PC-3 (cell line): ENCODE measurements around the gene SLC10A7. TPM values are rescaled to one million over a fixed set of nuclear protein-coding genes. Genes with fewer than 3 reads are reported as not detected.

Source experiments
- ATAC-seq: fragments of 200-7000 bp; cut with Tn5 transposase; 2 replicates; pipeline ENCODE4 v1.9.1; 2020; ENCODE audit warnings: mild to moderate bottlenecking, moderate library complexity
- BruUV-seq: library from RNA; stranded (reverse); fragments of 400-500 nt; replicated peaks from 2 replicates; lab custom pipeline; 2021; lab: Mats Ljungman, UMichigan
- CTCF ChIA-PET: fragments of 300-600 bp; sonication (Branson Sonifier 250); formaldehyde crosslinking; loops from one replicate; lab custom pipeline; 2022; ENCODE audit warnings: antibody characterized with exemption; lab: Charles Lee
- POLR2A ChIA-PET: fragments of 300-600 bp; sonication (Branson Sonifier 250); formaldehyde crosslinking; loops from one replicate; lab custom pipeline; 2022; ENCODE audit warnings: antibody characterized with exemption; ENCODE audit not compliant: unreplicated experiment; lab: Charles Lee
- DNase-seq: peaks from one replicate; pipeline ENCODE4 v3.0.0-alpha.2; 2015
- H2AFZ ChIP-seq: fragments of 300-600 bp; sonication (generic); 2 replicates; pipeline ENCODE4 v1.6.0; 2016; ENCODE audit warnings: antibody characterized with exemption, low read length
- H3F3A ChIP-seq: fragments of 300-600 bp; sonication (generic); one replicate; pipeline ENCODE4 v1.6.0; 2017; ENCODE audit warnings: antibody characterized with exemption, low read length, control low read depth, mild to moderate bottlenecking; ENCODE audit not compliant: unreplicated experiment
- H3K27ac ChIP-seq: fragments of 300-600 bp; sonication (generic); 2 replicates; pipeline ENCODE4 v1.5.1; 2016; ENCODE audit warnings: mild to moderate bottlenecking, low read length
- H3K27me3 ChIP-seq: fragments of 300-600 bp; sonication (generic); 2 replicates; pipeline ENCODE4 v1.6.1; 2016; ENCODE audit warnings: low read length, mixed read lengths
- H3K36me3 ChIP-seq: fragments of 300-600 bp; sonication (generic); 2 replicates; pipeline ENCODE4 v1.6.1; 2016; ENCODE audit warnings: low read depth, mixed run types, low read length, mixed read lengths
- H3K4me1 ChIP-seq: fragments of 300-600 bp; sonication (generic); 2 replicates; pipeline ENCODE4 v1.5.1; 2016; ENCODE audit warnings: low read length; ENCODE audit not compliant: insufficient read depth
- H3K4me2 ChIP-seq: fragments of 300-600 bp; sonication (generic); 2 replicates; pipeline ENCODE4 v1.6.0; 2016; ENCODE audit warnings: low read length
- H3K4me3 ChIP-seq: fragments of 300-600 bp; sonication (generic); 2 replicates; pipeline ENCODE4 v1.5.1; 2016; ENCODE audit warnings: mild to moderate bottlenecking, low read length, mixed read lengths
- H3K79me2 ChIP-seq: fragments of 300-600 bp; sonication (generic); 2 replicates; pipeline ENCODE4 v1.6.1; 2017; ENCODE audit warnings: low read length, mixed read lengths
- H3K9ac ChIP-seq: fragments of 300-600 bp; sonication (generic); 2 replicates; pipeline ENCODE4 v1.6.0; 2016; ENCODE audit warnings: mild to moderate bottlenecking, low read length
- H3K9me2 ChIP-seq: fragments of 300-600 bp; sonication (generic); replicated peaks from 2 replicates; pipeline ENCODE4 v1.6.1; 2016; ENCODE audit warnings: mixed run types, low read length, mixed read lengths
- H3K9me3 ChIP-seq: fragments of 300-600 bp; sonication (generic); 2 replicates; pipeline ENCODE4 v1.6.1; 2016; ENCODE audit warnings: low read length, mixed read lengths
- H4K20me1 ChIP-seq: fragments of 300-600 bp; sonication (generic); 2 replicates; pipeline ENCODE4 v1.6.1; 2016; ENCODE audit warnings: low read length, mixed read lengths
- CTCF ChIP-seq: fragments of 300-600 bp; sonication (generic); conservative IDR thresholded peaks from 2 replicates; pipeline ENCODE4 v1.5.1; 2017; ENCODE audit warnings: antibody characterized with exemption, low read depth, mild to moderate bottlenecking, low read length
- EZH2 ChIP-seq: fragments of 300-600 bp; sonication (generic); IDR thresholded peaks from one replicate; pipeline ENCODE4 v1.6.1; 2017; ENCODE audit warnings: antibody characterized with exemption, mild to moderate bottlenecking, low read length; ENCODE audit not compliant: unreplicated experiment
- EZH2phosphoT487 ChIP-seq: fragments of 300-600 bp; sonication (generic); IDR thresholded peaks from 2 replicates; pipeline ENCODE4 v1.6.1; 2018; ENCODE audit warnings: mild to moderate bottlenecking, antibody characterized with exemption, low read length, borderline replicate concordance
- intact Hi-C: fragments of 100-400 bp; cut with micrococcal nuclease; formaldehyde crosslinking; loops from 2 replicates; pipeline ENCODE4 v1.9.0; 2023
- total RNA-seq: library from RNA; depleted of rRNA; stranded (reverse); fragments of >200 nt; gene quantifications from 2 replicates; pipeline ENCODE4 v1.2.3, GENCODE V29; 2014

SLC10A7 gene
- total RNA-seq, 1 experiment from 2014 or later = 9.1 TPM

GRCh38 chr4:146214238-146214637 lies 307.5 kb downstream of the SLC10A7 start, which contains the start of gene REELD1:
Gene REELD1, plus strand, starts transcription at chr4:146214538. Its CDS starts 2,415 bp downstream, at chr4:146216953.
- no peak within 1 kb of the TSS for H3K4me3 ChIP-seq
- no peaks in the 10 kb centered on the region for H4K20me1 ChIP-seq
- H3K27me3 ChIP-seq = peaks cover 5% of the 10 kb centered on the region; the same call in 1 of the 2 replicates
- no peaks in the 10 kb centered on the region for H3K79me2 ChIP-seq
- DNase-seq = no peak
- no peak for TF ChIP-seq EZH2
- no peak for TF ChIP-seq EZH2phosphoT487
- TF ChIP-seq CTCF = no peak
- no peak within 1 kb of the TSS for H2AFZ ChIP-seq
- H3K9me2 ChIP-seq = no peaks in the 10 kb centered on the region
- no peak within 1 kb of the TSS for H3K9ac ChIP-seq
- ChIA-PET CTCF (no interaction called here), POLR2A (no interaction called here)
- no peaks in the 10 kb centered on the region for H3K36me3 ChIP-seq
- intact Hi-C loops = no loop called here
- peaks cover 3% of the 10 kb centered on the region; the same call in 1 of the 2 replicates for H3K4me1 ChIP-seq
- no peak within 1 kb of the TSS for H3K27ac ChIP-seq
- no peaks in the 10 kb centered on the region for H3K9me3 ChIP-seq
- H3F3A ChIP-seq = no peaks in the 10 kb centered on the region
- no peak within 1 kb of the TSS for H3K4me2 ChIP-seq
- no peak for ATAC-seq
- no TSS peak for BruUV-seq

DNA sequence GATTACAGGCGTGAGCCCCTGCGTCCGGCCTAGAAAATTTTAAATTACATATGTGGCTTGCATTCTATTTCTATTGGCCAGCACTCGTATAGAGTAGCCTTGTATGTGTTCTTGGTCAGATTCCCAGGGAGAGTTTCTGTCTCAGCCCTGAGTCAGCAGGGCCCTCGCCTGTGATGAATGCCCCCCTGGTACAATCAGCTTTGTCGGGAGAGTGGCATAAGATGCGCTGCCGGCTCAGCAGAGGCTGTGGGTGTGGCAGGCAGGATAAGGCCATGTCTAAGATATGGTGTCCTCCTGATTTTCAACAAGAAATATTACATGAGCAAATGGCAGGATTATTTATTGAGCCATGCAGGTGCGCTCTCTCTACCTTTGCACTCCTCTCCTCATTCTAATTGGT lies 309.0 kb downstream of the SLC10A7 start:
- intact Hi-C loops = no loop called here
- H3K4me2 ChIP-seq = no peak overlapping the region
- no TSS peak for BruUV-seq

More for the DNA sequence above, 309.0 kb downstream of the SLC10A7 start:
- Histone ChIP-seq H3K4me1 (peaks cover 3% of the 10 kb centered on the region; the same call in 1 of the 2 replicates), H3K27me3 (peaks cover 6% of the 10 kb centered on the region; the same call in 1 of the 2 replicates), H3K36me3 (no peaks in the 10 kb centered on the region), H3K27ac (no peak overlapping the region), H3K4me3 (no peak overlapping the region), H3F3A (no peaks in the 10 kb centered on the region), H3K9me3 (no peaks in the 10 kb centered on the region), H3K79me2 (no peaks in the 10 kb centered on the region), H3K9ac (no peak overlapping the region), H2AFZ (0 out of 2 replicates have a peak overlapping the region, but pooled peaks have one; percentile 21), H3K9me2 (no peaks in the 10 kb centered on the region), H4K20me1 (no peaks in the 10 kb centered on the region)
- ATAC-seq (peak; percentile 99), DNase-seq (peak; percentile 65)
- CTCF ChIA-PET = no interaction called here
- TF ChIP-seq EZH2 = no peak
- no peak for TF ChIP-seq CTCF
- no peak for TF ChIP-seq EZH2phosphoT487
- POLR2A ChIA-PET = no interaction called here
